NK-92 (cell line): ENCODE measurements around the gene WNT16.

Source experiments
- DNase-seq: peaks from one replicate; lab custom pipeline; 2025; ENCODE audit not compliant: unreplicated experiment; lab: John Stamatoyannopoulos, UW

The WNT16 gene

DNA sequence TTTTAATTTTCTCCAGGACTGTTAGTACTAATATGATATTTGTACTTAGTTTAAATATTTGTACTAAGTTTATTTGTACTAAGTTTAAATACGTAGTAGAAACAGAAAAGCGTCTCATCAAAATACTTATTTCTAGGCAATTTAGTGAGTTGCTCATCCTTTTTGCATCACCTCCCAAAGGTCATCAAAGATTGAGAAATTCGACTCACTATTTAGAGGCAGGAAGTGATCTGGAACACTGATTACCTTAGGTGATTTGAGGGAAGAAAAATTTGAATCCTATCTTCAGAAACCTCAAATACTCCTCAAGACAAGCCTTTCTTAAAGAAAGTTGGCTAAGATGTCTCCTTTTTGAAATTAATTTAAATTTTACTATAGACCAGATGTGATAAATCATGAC lies 14.5 kb downstream of the WNT16 start:
- no peak for DNase-seq

GRCh38 chr7:121344093-121344492 lies 15.3 kb downstream of the WNT16 start:
- no peak for DNase-seq

DNA sequence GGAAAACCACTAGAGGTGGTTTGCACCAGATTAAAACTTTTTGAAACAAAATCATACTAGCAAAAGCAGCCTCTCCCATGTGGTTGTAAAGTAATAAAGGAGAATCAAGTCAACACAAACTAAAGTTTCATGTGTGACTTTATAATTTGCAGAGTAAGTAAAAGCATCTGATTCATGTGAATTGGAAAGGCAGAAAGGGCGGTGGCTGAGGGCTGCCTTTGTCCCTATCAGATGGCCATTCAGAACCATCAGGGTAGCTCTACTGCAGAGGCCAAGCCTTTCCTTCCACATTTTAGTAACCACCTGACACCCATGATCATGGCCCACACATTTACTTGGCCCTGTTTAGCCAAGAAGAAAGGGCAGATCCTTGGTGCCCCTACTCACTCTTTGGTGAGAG lies 15.7 kb downstream of the WNT16 start:
- DNase-seq: no peak

- no peak for DNase-seq
Observed at GRCh38 chr7:121351682-121352081, 22.9 kb downstream of the WNT16 start.

DNA sequence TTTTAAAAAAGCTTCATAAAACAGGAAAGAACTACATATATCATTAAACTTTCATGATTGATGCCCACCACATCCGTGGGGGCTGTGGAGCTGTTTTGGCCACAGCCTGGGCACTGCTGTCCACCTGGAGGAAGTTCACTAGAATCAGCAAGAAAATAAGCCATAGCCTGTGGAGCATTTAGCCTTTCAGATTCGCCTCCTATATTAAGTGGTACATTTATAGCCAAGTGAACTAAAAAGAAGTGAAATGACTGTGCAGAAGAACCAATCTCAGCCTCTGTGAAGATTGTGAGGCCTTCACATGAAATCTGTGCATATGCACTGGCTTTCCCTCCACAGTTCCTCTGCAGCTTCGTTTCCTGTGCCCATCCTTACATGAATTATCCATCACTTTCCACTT lies 23.5 kb downstream of the WNT16 start:
- DNase-seq: no peak

GRCh38 chr7:121355574-121355973 lies 26.8 kb downstream of the WNT16 start:
- no peak for DNase-seq

DNA sequence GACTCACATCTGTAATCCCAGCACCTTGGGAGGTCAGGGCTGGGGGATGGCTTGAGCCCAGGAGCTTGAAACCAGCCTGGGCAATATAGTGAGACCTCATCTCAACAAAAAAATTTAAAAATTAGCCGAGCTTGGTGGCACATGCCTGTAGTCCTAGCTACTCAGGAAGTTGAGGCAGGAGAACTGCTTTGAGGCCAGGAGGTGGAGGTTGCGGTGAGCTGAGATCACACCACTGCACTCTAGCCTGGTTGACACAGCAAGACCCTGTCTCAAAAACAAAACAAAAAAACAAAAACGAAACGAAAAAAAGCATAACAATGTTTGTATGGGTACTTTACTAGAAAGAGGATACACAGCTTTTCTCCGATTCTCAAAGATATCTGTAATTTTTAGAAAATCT lies 31.8 kb downstream of the WNT16 start:
- DNase-seq: no peak

DNA sequence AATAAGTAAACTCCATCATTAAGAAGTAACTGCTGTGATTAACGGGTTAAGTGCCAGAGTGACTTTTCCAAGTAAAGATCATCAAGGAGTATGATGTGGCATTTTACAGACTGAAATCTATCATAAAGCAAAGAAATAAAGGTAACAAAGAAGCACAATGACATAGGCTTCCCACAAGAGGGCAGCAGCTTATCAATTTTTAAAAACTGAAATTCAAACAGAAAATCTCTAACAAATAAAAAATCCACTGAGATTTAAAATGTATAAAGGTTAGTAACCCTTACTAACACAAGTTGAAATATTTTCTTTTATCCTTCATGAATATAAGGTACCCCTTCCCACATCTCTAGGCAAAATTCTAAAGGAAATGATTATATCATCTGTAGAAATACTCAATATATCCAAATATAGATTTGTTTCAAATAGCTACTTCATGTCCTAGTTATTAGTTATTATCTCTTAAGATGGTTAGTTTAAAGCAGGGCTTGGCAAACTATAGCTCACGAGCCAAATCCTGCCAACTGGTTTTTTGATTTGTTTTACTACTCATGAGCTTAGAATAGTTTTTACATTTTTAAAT lies 38.1 kb downstream of the WNT16 start:
- DNase-seq: no peak

GRCh38 chr7:121369462-121369861 lies 40.7 kb downstream of the WNT16 start:
- DNase-seq: no peak

DNA sequence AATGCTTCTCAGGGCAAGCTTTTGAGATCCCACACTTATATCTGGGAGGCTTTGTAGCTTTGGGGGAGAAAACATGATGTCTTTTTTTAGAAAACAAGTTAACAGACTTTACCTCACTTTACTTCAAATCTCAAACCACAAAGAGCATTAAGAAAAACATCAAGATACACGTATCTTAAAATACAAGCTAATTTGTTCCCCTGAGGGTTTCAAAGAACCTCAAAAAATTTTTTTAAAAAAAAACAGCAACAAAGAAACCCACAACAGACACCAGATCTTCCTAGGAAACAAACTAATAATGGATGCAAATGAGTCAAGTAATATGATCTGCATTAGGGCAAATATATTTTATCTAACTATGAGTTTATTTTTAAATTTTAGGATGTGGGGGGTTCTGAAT lies 42.6 kb downstream of the WNT16 start:
- DNase-seq: no peak

- no peak for DNase-seq
Observed at GRCh38 chr7:121371883-121372282, 43.1 kb downstream of the WNT16 start.

DNA sequence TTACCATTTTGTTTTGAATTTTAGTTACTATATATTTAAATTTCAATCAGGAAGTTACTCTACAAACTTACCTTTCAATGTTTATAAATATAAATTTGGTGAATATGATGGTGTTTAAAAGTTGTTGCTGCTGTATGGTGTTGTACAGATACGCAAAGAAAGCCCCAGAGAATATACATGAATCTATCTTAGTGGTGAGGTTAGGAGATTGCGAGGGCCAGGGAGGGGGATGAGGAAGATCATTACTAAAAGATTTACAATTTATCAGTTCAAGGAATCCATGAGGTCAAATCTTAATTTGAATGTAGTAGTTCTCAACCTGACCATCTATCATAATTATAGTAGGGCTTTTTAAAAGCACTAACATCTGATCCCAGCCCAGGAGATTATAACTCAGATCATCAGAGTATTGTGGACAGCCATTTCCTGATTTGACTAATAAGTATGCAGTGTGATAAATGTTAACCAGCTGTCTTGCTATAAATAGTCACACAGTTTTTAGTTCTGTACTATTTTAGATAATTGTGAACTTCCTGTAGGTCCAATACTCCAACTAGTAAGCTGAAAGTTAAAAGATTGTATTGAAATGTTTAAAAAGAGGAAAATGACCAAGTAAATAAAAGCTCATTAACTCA lies 43.7 kb downstream of the WNT16 start:
- no peak for DNase-seq

- no peak for DNase-seq
Observed at GRCh38 chr7:121373177-121373576, 44.4 kb downstream of the WNT16 start.

- DNase-seq: no peak
Observed at GRCh38 chr7:121376979-121377378, 48.2 kb downstream of the WNT16 start.

DNA sequence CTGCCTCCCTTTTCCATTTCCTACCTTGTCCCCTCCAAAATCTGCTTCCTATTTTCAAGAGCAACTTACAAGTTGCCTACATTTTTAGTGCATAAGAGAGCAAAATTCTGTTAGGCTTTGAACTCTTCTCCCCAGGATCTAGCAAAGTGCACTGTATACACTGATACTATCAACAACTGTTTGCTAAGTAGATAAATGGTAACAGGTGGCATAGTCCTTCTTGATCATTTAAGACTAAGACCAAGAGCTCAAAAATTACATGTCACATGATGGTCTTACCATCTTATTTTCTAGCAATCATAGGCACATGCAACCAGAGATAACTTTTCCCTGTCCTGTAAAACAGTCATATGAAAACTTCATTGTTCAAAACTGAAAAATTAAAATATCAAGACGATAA lies 51.1 kb downstream of the WNT16 start:
- no peak for DNase-seq

DNA sequence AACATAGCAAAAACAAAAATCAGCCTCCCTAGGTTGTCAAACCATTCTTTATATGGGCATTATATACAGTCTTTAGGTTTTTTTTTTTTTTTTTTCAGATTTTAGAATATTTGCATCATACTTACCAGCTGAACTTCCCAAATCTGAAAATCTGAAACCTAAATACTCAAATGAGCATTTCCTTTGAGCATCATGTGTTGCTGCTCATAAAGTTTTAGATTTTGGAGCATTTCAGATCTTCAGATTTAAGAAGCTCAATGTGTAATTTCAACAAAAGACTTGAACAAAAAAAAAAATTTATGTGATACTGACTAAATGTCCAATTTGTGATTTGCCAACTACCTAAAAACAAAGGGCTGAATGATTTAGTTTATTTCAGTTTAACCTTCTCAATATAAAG lies 53.7 kb downstream of the WNT16 start:
- no peak for DNase-seq

DNA sequence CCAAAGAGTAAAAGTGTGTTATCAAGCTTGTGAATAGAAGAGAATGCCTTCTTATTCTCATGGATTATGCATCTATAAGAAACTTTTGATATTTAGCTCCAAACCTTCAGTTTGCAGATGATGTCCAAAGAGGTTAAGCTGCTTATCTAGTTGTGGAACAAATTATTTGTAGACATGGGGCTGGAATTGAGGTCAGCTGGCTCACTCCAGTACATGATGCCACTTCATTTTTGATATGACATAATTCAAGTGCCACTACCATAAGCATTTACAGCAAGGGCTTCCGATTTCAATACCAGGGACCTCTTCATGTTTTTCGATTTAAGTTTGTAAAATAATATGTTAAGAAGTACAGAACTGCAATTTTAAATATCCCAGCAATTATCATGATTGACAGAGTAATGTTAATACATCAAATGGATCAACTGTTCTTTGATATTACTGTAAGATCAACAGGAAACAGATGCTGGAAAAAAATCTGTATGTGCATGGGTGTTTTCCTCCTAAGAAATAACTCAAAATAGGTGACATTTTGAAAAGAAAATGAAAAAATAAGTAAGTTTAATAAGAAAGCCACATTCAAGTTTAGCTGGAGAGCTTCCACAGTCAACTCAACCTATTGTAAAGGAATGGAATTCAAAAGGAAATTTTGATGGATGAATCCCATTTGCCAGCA lies 54.6 kb downstream of the WNT16 start:
- no peak for DNase-seq

DNA sequence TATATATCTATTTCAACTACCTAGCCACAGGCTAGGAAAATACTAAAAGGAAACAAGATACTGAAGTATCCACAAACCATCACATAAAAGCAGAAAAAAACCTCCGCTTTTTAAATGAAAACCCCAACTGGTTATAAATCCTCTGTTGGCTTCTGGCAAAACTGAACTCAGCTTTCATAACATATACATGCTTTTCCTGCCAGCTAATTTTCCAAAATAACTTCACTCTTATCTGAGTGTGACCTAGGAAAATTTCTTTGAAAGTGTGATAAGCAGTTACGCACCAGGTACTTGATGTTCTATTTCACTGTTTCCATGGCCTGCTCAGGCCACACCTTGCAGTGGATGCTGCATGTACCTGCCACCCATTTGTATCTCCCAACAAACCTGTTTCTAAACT lies 55.5 kb downstream of the WNT16 start:
- no peak for DNase-seq

DNA sequence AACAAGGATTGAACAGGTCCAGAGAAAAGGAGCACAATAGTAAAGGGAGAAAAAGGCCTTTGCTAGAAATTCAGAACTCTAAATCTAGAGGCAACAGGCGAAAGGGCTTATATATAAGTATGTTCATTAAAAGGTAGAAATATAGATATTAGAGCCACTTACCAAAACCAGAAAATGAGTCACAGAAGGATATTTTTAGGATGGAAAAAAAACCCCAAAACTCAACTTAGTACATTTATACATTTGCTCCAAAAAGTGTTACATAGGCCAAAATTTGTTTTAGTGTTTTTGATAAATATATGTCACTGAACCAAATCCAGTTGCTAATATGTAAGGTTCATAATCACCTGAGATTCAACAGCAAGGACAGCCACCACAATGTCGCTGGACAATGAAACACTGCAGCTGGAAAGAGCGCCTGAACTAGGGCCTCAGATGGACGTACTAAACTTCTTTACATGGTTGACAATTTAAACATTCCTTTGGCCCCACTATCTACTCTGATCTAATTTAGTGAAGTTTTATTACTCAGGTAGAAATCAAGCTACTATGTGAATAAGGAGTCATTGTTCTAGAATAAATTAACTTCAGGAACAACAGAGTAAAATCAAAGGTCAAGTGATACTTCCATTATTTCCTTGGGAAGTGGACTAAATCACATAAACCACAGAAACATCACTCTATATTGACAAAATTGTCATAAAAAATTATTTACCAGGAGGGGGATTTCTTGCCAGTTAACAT lies 56.4 kb downstream of the WNT16 start:
- no peak for DNase-seq

DNA sequence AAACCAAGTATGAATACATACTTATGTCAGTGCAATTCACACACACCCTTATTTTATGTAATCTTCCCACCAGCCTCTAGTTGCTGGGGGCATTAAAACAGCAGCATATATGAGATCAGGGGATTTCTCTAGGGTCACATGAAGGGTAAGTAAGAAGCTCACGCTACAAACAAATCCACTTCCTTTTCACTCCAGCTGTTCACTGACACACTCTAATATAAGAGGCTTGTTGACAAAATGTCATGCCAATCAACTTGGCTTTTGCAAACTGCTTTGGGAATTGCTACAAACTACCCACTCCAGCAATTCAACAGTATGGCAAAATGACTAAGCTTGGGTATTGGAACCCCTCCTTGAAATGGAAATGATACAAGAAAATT lies 57.0 kb downstream of the WNT16 start:
- no peak for DNase-seq

GRCh38 chr7:121388950-121389349 lies 60.1 kb downstream of the WNT16 start:
- DNase-seq: no peak

DNA sequence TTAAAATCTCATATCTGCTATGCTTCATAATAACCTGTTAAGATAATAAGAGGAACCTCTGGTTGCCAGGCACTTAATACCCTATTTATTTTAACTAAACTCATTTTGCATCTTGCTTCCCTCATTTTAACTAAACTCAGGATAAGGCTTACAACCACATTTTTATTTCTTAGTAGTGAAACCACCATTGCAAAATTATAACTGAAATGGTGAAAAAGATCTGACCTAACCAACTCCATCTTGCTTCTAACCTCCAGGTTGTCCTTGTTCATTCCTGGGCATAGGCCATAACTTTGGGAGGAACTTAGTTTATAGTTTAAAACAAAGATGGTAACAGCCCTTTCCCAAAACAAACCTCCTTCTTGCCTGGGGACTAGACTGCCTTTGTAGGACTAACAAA lies 61.3 kb downstream of the WNT16 start:
- DNase-seq: no peak
